HCT116 (cell line): Measurements from ENCODE around the gene IL26. TPM values are rescaled to one million over a fixed set of nuclear protein-coding genes. Genes with fewer than 3 reads are reported as not detected.

Source experiments
- ATAC-seq: fragments of 200-7000 bp; cut with Tn5 transposase; 2 replicates; pipeline ENCODE4 v1.9.1; 2020; ENCODE audit warnings: mild to moderate bottlenecking, moderate library complexity
- BruUV-seq: library from RNA; stranded (reverse); fragments of 400-500 nt; replicated peaks from 2 replicates; lab custom pipeline; 2021; lab: Mats Ljungman, UMichigan
- CTCF ChIA-PET: fragments of 300-600 bp; sonication (Branson Sonifier 250); formaldehyde crosslinking; loops from one replicate; lab custom pipeline; 2021; ENCODE audit warnings: antibody characterized with exemption; lab: Charles Lee
- POLR2A ChIA-PET: fragments of 300-600, 350-600 bp; sonication (Branson Sonifier 250); formaldehyde crosslinking; loops from one replicate; lab custom pipeline; 2021; ENCODE audit warnings: antibody characterized with exemption; lab: Charles Lee
- RAD21 ChIA-PET, 2 experiments: fragments of 300-600 bp; sonication (Branson Sonifier 250); formaldehyde crosslinking; loops; one replicate each; lab custom pipeline; 2023; ENCODE audit warnings: low total read pairs in 2 of 2; ENCODE audit not compliant: uncharacterized antibody in 2 of 2, unreplicated experiment in 2 of 2, low non-redundant PET in 1 of 2; lab: Charles Lee
- DNase-seq: peaks from one replicate; pipeline ENCODE4 v3.0.0-alpha.2; 2010; ENCODE audit warnings: low read depth, low spot score
- H2AFZ ChIP-seq: fragments of 200-600 bp; shearing (Covaris generic), sonication (generic); 2 replicates; pipeline ENCODE4 v1.6.1; 2017; ENCODE audit warnings: low read depth, mixed run types, mixed read lengths, antibody characterized with exemption, low read length; ENCODE audit not compliant: poor library complexity, severe bottlenecking
- H3K27ac ChIP-seq: 2 replicates; pipeline ENCODE4 v1.5.1; 2012; ENCODE audit warnings: low read depth, low read length
- H3K27me3 ChIP-seq: fragments of 200-600 bp; sonication (generic); 2 replicates; pipeline ENCODE4 v1.6.1; 2016; ENCODE audit warnings: mixed run types, low read length, mixed read lengths; ENCODE audit not compliant: insufficient read depth
- H3K36me3 ChIP-seq, 2 experiments: fragments of 200-500 bp in 1 of 2; fragments of 200-600 bp in 1 of 2; sonication (Bioruptor generic) in 1 of 2; sonication (generic) in 1 of 2; 2 replicates each; pipeline versions ENCODE4 v1.5.1 to v1.6.1; 2014 to 2016; ENCODE audit warnings: low read length in 2 of 2, inconsistent platforms in 1 of 2, mixed read lengths in 1 of 2, mixed run types in 1 of 2; ENCODE audit not compliant: insufficient read depth in 2 of 2, control insufficient read depth in 1 of 2
- H3K4me1 ChIP-seq, 2 experiments: fragments of 200-600 bp in 1 of 2; sonication (generic) in 1 of 2; 2 replicates each; pipeline versions ENCODE4 v1.5.1 to v1.6.1; 2012 to 2017; ENCODE audit warnings: low read length in 2 of 2, inconsistent platforms in 1 of 2, mild to moderate bottlenecking in 1 of 2, mixed read lengths in 1 of 2, mixed run types in 1 of 2, moderate library complexity in 1 of 2; ENCODE audit not compliant: insufficient read depth in 2 of 2, control insufficient read depth in 1 of 2
- H3K4me2 ChIP-seq: fragments of 200-600 bp; sonication (generic); 2 replicates; pipeline ENCODE4 v1.6.1; 2017; ENCODE audit warnings: mixed run types, low read length, mixed read lengths
- H3K4me3 ChIP-seq, 2 experiments: fragments of 200-600 bp in 1 of 2; sonication (generic) in 1 of 2; replicated peaks in 1 of 2; 2 replicates each; pipeline ENCODE4 v1.5.1; 2011 to 2016; ENCODE audit warnings: low read length in 2 of 2, control low read depth in 1 of 2, low read depth in 1 of 2, mild to moderate bottlenecking in 1 of 2, mixed read lengths in 1 of 2, mixed run types in 1 of 2
- H3K79me2 ChIP-seq: fragments of 200-600 bp; sonication (generic); 2 replicates; pipeline ENCODE4 v1.6.1; 2017; ENCODE audit warnings: mild to moderate bottlenecking, mixed run types, low read length, moderate library complexity, mixed read lengths; ENCODE audit not compliant: insufficient read depth
- H3K9ac ChIP-seq: fragments of 200-600 bp; sonication (generic); 2 replicates; pipeline ENCODE4 v1.6.1; 2016; ENCODE audit warnings: low read length, mixed read lengths
- H3K9me2 ChIP-seq: fragments of 200-600 bp; sonication (generic), shearing (Covaris generic); 2 replicates; pipeline ENCODE4 v1.6.1; 2017; ENCODE audit warnings: mixed run types, mild to moderate bottlenecking, moderate library complexity; ENCODE audit not compliant: insufficient read depth
- H3K9me3 ChIP-seq, 2 experiments: fragments of 200-500 bp in 1 of 2; fragments of 200-600 bp in 1 of 2; sonication (Bioruptor generic) in 1 of 2; sonication (generic) in 1 of 2; 2 replicates each; pipeline ENCODE4 v1.6.1; 2014 to 2017; ENCODE audit warnings: low read length in 2 of 2, mixed read lengths in 2 of 2, inconsistent platforms in 1 of 2, low read depth in 1 of 2, mild to moderate bottlenecking in 1 of 2, mixed run types in 1 of 2, moderate library complexity in 1 of 2; ENCODE audit not compliant: control insufficient read depth in 1 of 2, insufficient read depth in 1 of 2
- H4K20me1 ChIP-seq: fragments of 200-600 bp; sonication (generic), shearing (Covaris generic); 2 replicates; pipeline ENCODE4 v1.6.1; 2017; ENCODE audit warnings: mixed run types, mild to moderate bottlenecking, moderate library complexity; ENCODE audit not compliant: insufficient read depth
- CEBPB ChIP-seq: IDR thresholded peaks from 2 replicates; pipeline ENCODE4 v1.6.1; 2012; ENCODE audit warnings: low read depth
- EGR1 ChIP-seq: IDR thresholded peaks from 2 replicates; pipeline ENCODE4 v1.6.1; 2012; ENCODE audit warnings: low read depth
- ELF1 ChIP-seq: IDR thresholded peaks from 2 replicates; pipeline ENCODE4 v1.6.1; 2012; ENCODE audit warnings: low read depth, borderline replicate concordance
- EZH2phosphoT487 ChIP-seq: fragments of 200-600 bp; IDR thresholded peaks from 2 replicates; pipeline ENCODE4 v1.6.1; 2018; ENCODE audit warnings: antibody characterized with exemption, borderline replicate concordance
- JUND ChIP-seq: IDR thresholded peaks from 2 replicates; pipeline ENCODE4 v1.6.1; 2012
- POLR2A ChIP-seq: IDR thresholded peaks from 2 replicates; pipeline ENCODE4 v1.7.0; 2011; ENCODE audit warnings: borderline replicate concordance; ENCODE audit not compliant: insufficient read depth, insufficient read length; ENCODE audit errors: extremely low read depth
- SP1 ChIP-seq: IDR thresholded peaks from 2 replicates; pipeline ENCODE4 v1.6.1; 2012; ENCODE audit warnings: low read depth
- YY1 ChIP-seq: IDR thresholded peaks from 2 replicates; pipeline ENCODE4 v1.6.1; 2011; ENCODE audit warnings: low read length, low read depth, moderate library complexity, mild to moderate bottlenecking; ENCODE audit not compliant: insufficient replicate concordance; ENCODE audit errors: extremely low read depth
- ZFX ChIP-seq: fragments of 450-650 bp; IDR thresholded peaks from 2 replicates; pipeline ENCODE4 v1.6.1; 2017
- ZNF274 ChIP-seq: fragments of 200-500 bp; sonication (Bioruptor generic); IDR thresholded peaks from 2 replicates; pipeline ENCODE4 v1.6.1; 2014; ENCODE audit warnings: mild to moderate bottlenecking, low read depth, low read length, inconsistent platforms
- intact Hi-C: fragments of 100-400 bp; cut with micrococcal nuclease; formaldehyde crosslinking; loops from 2 replicates; pipeline ENCODE4 v1.10.0; 2022
- total RNA-seq: library from RNA; stranded (reverse); gene quantifications from one replicate; pipeline ENCODE4 v1.2.1, GENCODE V29; 2021; ENCODE audit not compliant: unreplicated experiment
- TF ChIP-seq, protein P1 (sequence below), 3 experiments: fragments of 200-600 bp in 1 of 3; sonication (generic) in 1 of 3; IDR thresholded peaks in 2 of 3; conservative IDR thresholded peaks in 1 of 3; 2 replicates each; pipeline ENCODE4 v1.5.1; 2012 to 2017; ENCODE audit warnings: low read depth in 2 of 3, low read length in 2 of 3, antibody characterized with exemption in 1 of 3, borderline replicate concordance in 1 of 3, control low read depth in 1 of 3, mild to moderate bottlenecking in 1 of 3, mixed read lengths in 1 of 3, mixed run types in 1 of 3, moderate library complexity in 1 of 3; ENCODE audit not compliant: insufficient read depth in 1 of 3
- TF ChIP-seq, protein P2 (sequence below): IDR thresholded peaks from 2 replicates; pipeline ENCODE4 v1.6.1; 2012
- TF ChIP-seq, protein P3 (sequence below): IDR thresholded peaks from 2 replicates; pipeline ENCODE4 v1.6.1; 2012

Gene IL26
- total RNA-seq, 1 experiment from 2014 or later = not detected

DNA sequence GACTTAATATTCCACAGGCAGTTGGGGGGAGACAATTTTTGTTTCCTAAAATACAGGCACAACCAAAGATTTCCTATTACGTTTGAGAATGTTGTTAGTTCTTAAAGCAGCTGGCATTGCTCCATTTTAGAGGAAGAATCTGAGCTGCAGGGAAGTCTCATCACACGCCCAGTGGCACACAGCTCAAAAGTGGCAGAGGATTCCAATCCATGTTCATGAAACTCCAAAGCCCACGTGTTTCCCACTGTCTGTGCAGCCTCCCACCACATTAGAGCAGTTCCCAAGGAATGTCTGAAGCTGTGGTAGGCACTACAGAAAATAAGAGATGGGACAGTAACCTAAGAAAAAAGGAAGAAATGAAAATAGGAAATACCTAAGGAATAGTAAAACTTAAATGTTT, 6.1 kb upstream of the IL26 start:
- ChIA-PET RAD21 (no interaction called here), POLR2A (no interaction called here), CTCF (interaction anchor here (0.9 kb wide), 1 partner anchor 9 kb away, joined by 5 read pairs; no protein-coding TSS in a partner anchor)
- no peak overlapping the region for H3K4me2 ChIP-seq
- H3K9me2 ChIP-seq = no peaks in the 10 kb centered on the region
- H3K4me3 ChIP-seq = no peak overlapping the region
- H4K20me1 ChIP-seq = no peaks in the 10 kb centered on the region
- H3K36me3 ChIP-seq = no peaks in the 10 kb centered on the region
- peaks cover 0 to 4% of the 10 kb centered on the region in 2 experiments; a peak in 1 of 4 replicates for H3K4me1 ChIP-seq
- BruUV-seq = no TSS peak
- no peak overlapping the region for H2AFZ ChIP-seq
- intact Hi-C loops = no loop called here
- no peaks in the 10 kb centered on the region for H3K9me3 ChIP-seq
- ATAC-seq (no peak), DNase-seq (no peak)
- no peak overlapping the region for H3K27ac ChIP-seq
- no peaks in the 10 kb centered on the region for H3K27me3 ChIP-seq
- TF ChIP-seq, protein P1, sequence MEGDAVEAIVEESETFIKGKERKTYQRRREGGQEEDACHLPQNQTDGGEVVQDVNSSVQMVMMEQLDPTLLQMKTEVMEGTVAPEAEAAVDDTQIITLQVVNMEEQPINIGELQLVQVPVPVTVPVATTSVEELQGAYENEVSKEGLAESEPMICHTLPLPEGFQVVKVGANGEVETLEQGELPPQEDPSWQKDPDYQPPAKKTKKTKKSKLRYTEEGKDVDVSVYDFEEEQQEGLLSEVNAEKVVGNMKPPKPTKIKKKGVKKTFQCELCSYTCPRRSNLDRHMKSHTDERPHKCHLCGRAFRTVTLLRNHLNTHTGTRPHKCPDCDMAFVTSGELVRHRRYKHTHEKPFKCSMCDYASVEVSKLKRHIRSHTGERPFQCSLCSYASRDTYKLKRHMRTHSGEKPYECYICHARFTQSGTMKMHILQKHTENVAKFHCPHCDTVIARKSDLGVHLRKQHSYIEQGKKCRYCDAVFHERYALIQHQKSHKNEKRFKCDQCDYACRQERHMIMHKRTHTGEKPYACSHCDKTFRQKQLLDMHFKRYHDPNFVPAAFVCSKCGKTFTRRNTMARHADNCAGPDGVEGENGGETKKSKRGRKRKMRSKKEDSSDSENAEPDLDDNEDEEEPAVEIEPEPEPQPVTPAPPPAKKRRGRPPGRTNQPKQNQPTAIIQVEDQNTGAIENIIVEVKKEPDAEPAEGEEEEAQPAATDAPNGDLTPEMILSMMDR (IDR thresholded peaks at IDR 0.05 in 2 of 3, conservative IDR thresholded peaks at IDR 0.05 in 1 of 3; ENCODE audit: borderline replicate concordance in 1 of 3, insufficient read depth in 1 of 3, low read depth in 2 of 3, low read length in 2 of 3) = no peak
- TF ChIP-seq, protein P2, sequence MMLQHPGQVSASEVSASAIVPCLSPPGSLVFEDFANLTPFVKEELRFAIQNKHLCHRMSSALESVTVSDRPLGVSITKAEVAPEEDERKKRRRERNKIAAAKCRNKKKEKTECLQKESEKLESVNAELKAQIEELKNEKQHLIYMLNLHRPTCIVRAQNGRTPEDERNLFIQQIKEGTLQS = no peak
- TF ChIP-seq, protein P3, sequence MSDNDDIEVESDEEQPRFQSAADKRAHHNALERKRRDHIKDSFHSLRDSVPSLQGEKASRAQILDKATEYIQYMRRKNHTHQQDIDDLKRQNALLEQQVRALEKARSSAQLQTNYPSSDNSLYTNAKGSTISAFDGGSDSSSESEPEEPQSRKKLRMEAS = no peak
- TF ChIP-seq ZFX (no peak), ZNF274 (no peak), JUND (no peak), YY1 (no peak), CEBPB (no peak), EZH2phosphoT487 (no peak), SP1 (no peak), ELF1 (no peak), POLR2A (no peak), EGR1 (no peak)
- H3K9ac ChIP-seq = no peak overlapping the region
- no peaks in the 10 kb centered on the region for H3K79me2 ChIP-seq
